Subcutaneous adipose tissue (tissue), 4 donors: ENCODE measurements around the gene TMEM181. TPM values are rescaled to one million over a fixed set of nuclear protein-coding genes. Genes with fewer than 3 reads are reported as not detected.

Source experiments
- CTCF ChIP-seq: fragments of 450-650 bp; IDR thresholded peaks from one replicate; pipeline ENCODE4 v1.5.1; 2016; ENCODE audit warnings: low read depth, mild to moderate bottlenecking, control low read depth, antibody characterized with exemption, moderate library complexity
- total RNA-seq, 4 donors: library from RNA; depleted of rRNA; stranded (reverse); fragments of >200 nt; gene quantifications; one replicate each; pipeline ENCODE4 v1.1.0, GENCODE V29; 2016

The TMEM181 gene
- total RNA-seq, 4 donors from 2014 or later: 15.1 to 33.1 (median 19.7) TPM

- TF ChIP-seq CTCF: no peak
Measured at GRCh38 chr6:158645064-158646022, 85.5 kb downstream of the TMEM181 start.

GRCh38 chr6:158646023-158646910, 86.4 kb downstream of the TMEM181 start:
- TF ChIP-seq CTCF: no peak

- no peak for TF ChIP-seq CTCF
Measured at GRCh38 chr6:158647501-158647900, 87.6 kb downstream of the TMEM181 start.

GRCh38 chr6:158648682-158649131, 88.8 kb downstream of the TMEM181 start:
- no peak for TF ChIP-seq CTCF

GRCh38 chr6:158649289-158650143, 89.6 kb downstream of the TMEM181 start, which contains the start of gene SYTL3:
TSS of gene SYTL3 (plus strand) at chr6:158650054. CDS start at chr6:158663269, 13,215 bp downstream.
- no peak for TF ChIP-seq CTCF

GRCh38 chr6:158653577-158654354, 93.9 kb downstream of the TMEM181 start:
- TF ChIP-seq CTCF: no peak
